HepG2 (cell line): ENCODE measurements around the gene TRPV2. TPM values are rescaled to one million over a fixed set of nuclear protein-coding genes. Genes with fewer than 3 reads are reported as not detected.

Experiments
- ATAC-seq: fragments of 200-7000 bp; cut with Tn5 transposase; 3 replicates; pipeline ENCODE4 v1.9.1; 2020; ENCODE audit warnings: mild to moderate bottlenecking, moderate library complexity
- BruUV-seq: library from RNA; stranded (reverse); fragments of 400-500 nt; replicated peaks from 2 replicates; lab custom pipeline; 2021; lab: Mats Ljungman, UMichigan
- CTCF ChIA-PET: fragments of 300-600 bp; formaldehyde crosslinking; extraction: SDS; loops from one replicate; lab custom pipeline; 2021; ENCODE audit warnings: low total read pairs, inconsistent platforms, low intra/inter-chr PET ratio; lab: Yijun Ruan, JAX
- POLR2A ChIA-PET: fragments of 350-600 bp; sonication (Branson Sonifier 250); formaldehyde crosslinking; loops from one replicate; lab custom pipeline; 2020; ENCODE audit warnings: antibody characterized with exemption, inconsistent platforms; lab: Yijun Ruan, JAX
- DNase-seq: peaks from one replicate; pipeline ENCODE4 v3.0.0-alpha.2; 2015; ENCODE audit warnings: low spot score
- FAIRE-seq: peaks from 3 replicates; lab custom pipeline; 2011; peaks lifted over from hg19 to GRCh38; lab: Jason Lieb, UNC
- H2AFZ ChIP-seq: one replicate; pipeline ENCODE4 v1.6.1; 2011; ENCODE audit warnings: low read length, inconsistent platforms
- H3K27ac ChIP-seq: fragments of 300-600 bp; 3 replicates; pipeline ENCODE4 v1.8.0; 2011; ENCODE audit warnings: mixed run types, mild to moderate bottlenecking, mixed read lengths, low read length, inconsistent platforms; ENCODE audit not compliant: insufficient read depth; ENCODE audit errors: extremely low read length
- H3K27me3 ChIP-seq, 2 experiments: fragments of 200-600 bp in 1 of 2; 2 replicates in 1 of 2; 3 replicates in 1 of 2; pipeline versions ENCODE4 v1.6.0 to v1.8.0; 2011; ENCODE audit warnings: low read length in 2 of 2, mild to moderate bottlenecking in 2 of 2, moderate library complexity in 2 of 2, inconsistent platforms in 1 of 2; ENCODE audit not compliant: insufficient read depth in 2 of 2, control insufficient read depth in 1 of 2
- H3K36me3 ChIP-seq, 2 experiments: fragments of 200-600 bp in 1 of 2; replicated peaks in 1 of 2; 2 replicates in 1 of 2; 3 replicates in 1 of 2; pipeline versions ENCODE4 v1.5.1 to v1.8.0; 2011; ENCODE audit warnings: low read length in 2 of 2, inconsistent platforms in 1 of 2; ENCODE audit not compliant: insufficient read depth in 2 of 2, control insufficient read depth in 1 of 2
- H3K4me1 ChIP-seq: 2 replicates; pipeline ENCODE4 v1.5.1; 2012; ENCODE audit warnings: low read length, inconsistent platforms; ENCODE audit not compliant: insufficient read depth
- H3K4me2 ChIP-seq: 2 replicates; pipeline ENCODE4 v1.6.0; 2011; ENCODE audit warnings: low read depth, low read length, inconsistent platforms
- H3K4me3 ChIP-seq, 3 experiments: fragments of 200-600 bp in 1 of 3; sonication (generic), shearing (Covaris generic) in 1 of 3; replicated peaks in 1 of 3; 2 replicates each; pipeline ENCODE4 v1.5.1; 2011 to 2016; ENCODE audit warnings: low read length in 3 of 3, inconsistent platforms in 2 of 3, low read depth in 2 of 3, mild to moderate bottlenecking in 2 of 3, control low read depth in 1 of 3, mixed read lengths in 1 of 3; ENCODE audit not compliant: insufficient read depth in 1 of 3
- H3K79me2 ChIP-seq: one replicate; pipeline ENCODE4 v1.6.1; 2011; ENCODE audit warnings: low read length, inconsistent platforms; ENCODE audit not compliant: insufficient read depth
- H3K9ac ChIP-seq: 2 replicates; pipeline ENCODE4 v1.6.0; 2011; ENCODE audit warnings: mild to moderate bottlenecking, low read depth, low read length, inconsistent platforms; ENCODE audit not compliant: insufficient read depth
- H3K9me3 ChIP-seq: 2 replicates; pipeline ENCODE4 v1.5.1; 2012; ENCODE audit warnings: mild to moderate bottlenecking, low read length
- H4K20me1 ChIP-seq: 2 replicates; pipeline ENCODE4 v1.6.0; 2011; ENCODE audit warnings: inconsistent platforms, mild to moderate bottlenecking, low read length, moderate library complexity; ENCODE audit not compliant: insufficient read depth
- KAT2B ChIP-seq: fragments of 150-350 bp; IDR thresholded peaks from 2 replicates; pipeline ENCODE4 v1.6.1; 2014; ENCODE audit warnings: low read depth, low read length, borderline replicate concordance
- ZBTB14 ChIP-seq: sonication (generic); formaldehyde crosslinking; IDR thresholded peaks from 2 replicates; pipeline ENCODE4 v1.4.0; 2020; ENCODE audit warnings: missing genetic modification reagents
- ZBTB33 ChIP-seq: sonication (generic); formaldehyde crosslinking; IDR thresholded peaks from 2 replicates; pipeline ENCODE4 v1.4.0; 2020; ENCODE audit warnings: missing genetic modification reagents
- ZBTB43 ChIP-seq: sonication (generic); formaldehyde crosslinking; conservative IDR thresholded peaks from 2 replicates; pipeline ENCODE4 v1.4.0; 2020; ENCODE audit warnings: missing genetic modification reagents
- ZFP90 ChIP-seq: sonication (generic); formaldehyde crosslinking; IDR thresholded peaks from 2 replicates; pipeline ENCODE4 v1.8.0; 2022; ENCODE audit warnings: missing genetic modification reagents, mild to moderate bottlenecking, inconsistent platforms, borderline replicate concordance
- ZNF432 ChIP-seq: sonication (generic); formaldehyde crosslinking; IDR thresholded peaks from 2 replicates; pipeline ENCODE4 v1.5.0; 2020; ENCODE audit warnings: missing genetic modification reagents, mild to moderate bottlenecking, borderline replicate concordance
- ZNF609 ChIP-seq: sonication (generic); formaldehyde crosslinking; IDR thresholded peaks from 2 replicates; pipeline ENCODE4 v1.4.0; 2020; ENCODE audit warnings: mild to moderate bottlenecking, missing genetic modification reagents, borderline replicate concordance
- ZNF800 ChIP-seq: sonication (generic); formaldehyde crosslinking; IDR thresholded peaks from 2 replicates; pipeline ENCODE4 v1.4.0; 2020; ENCODE audit warnings: missing genetic modification reagents
- WGBS: methylation state at CpG from one replicate; pipeline ENCODE4 v1.1.6; 2017; ENCODE audit warnings: low lambda C conversion rate; 5-methylcytosine and 5-hydroxymethylcytosine counted together
- in situ Hi-C: cut with HindIII; loops from 2 replicates; pipeline ENCODE4 v1.10.0; 2017; ENCODE audit warnings: low pct_unique_long_range_greater_than_20kb; ENCODE audit not compliant: extremely low pct_ligation_motif_present
- intact Hi-C: fragments of 100-400 bp; cut with micrococcal nuclease; formaldehyde crosslinking; loops from one replicate; pipeline ENCODE4 v1.10.0; 2022; ENCODE audit not compliant: unreplicated experiment
- polyA plus RNA-seq, 8 experiments: library from polyadenylated mRNA; depleted of rRNA in 3 of 8; stranded (reverse) in 7 of 8; unstranded in 1 of 8; fragments of >200 nt; fragmentation: Illumina TruSeq in 4 of 8; extraction: Trizol in 4 of 8; gene quantifications; 2 replicates each; pipeline versions ENCODE4 v1.2.1 to v1.2.3, GENCODE V29; 2011 to 2016; ENCODE audit warnings: low read depth in 4 of 8, missing spikeins in 1 of 8, mixed read lengths in 1 of 8; ENCODE audit not compliant: insufficient read depth in 1 of 8
- total RNA-seq, 5 experiments: library from RNA; depleted of rRNA; stranded (reverse); fragments of >200 nt; fragmentation: Illumina TruSeq; extraction: Trizol; gene quantifications; 2 replicates each; pipeline ENCODE4 v1.2.3, GENCODE V29; 2016; ENCODE audit warnings: low read depth in 1 of 5

The TRPV2 gene
- total and polyA plus RNA-seq, 2 of the 13 experiments (the other 11 are each of a cell fraction or from before 2014, with no cell fraction given), result 13.6 to 21.3 TPM

- under 1% methylated on average over 34 of the region's 67 CpGs for WGBS
- Histone ChIP-seq H3K9ac (peak within 1 kb of the TSS; percentile 94), H3K36me3 (peaks cover 7 to 11% of the 10 kb centered on the region in 2 experiments; a peak in 3 of 5 replicates), H3K27me3 (no peaks in the 10 kb centered on the region; a peak in 1 of 5 replicates), H3K27ac (peak within 1 kb of the TSS; percentile 92), H3K4me3 (peak within 1 kb of the TSS; percentile 77 to 97 (median 86)), H3K79me2 (peaks cover 18% of the 10 kb centered on the region), H3K9me3 (no peaks in the 10 kb centered on the region), H3K4me2 (peak within 1 kb of the TSS; percentile 98), H4K20me1 (peaks cover 21% of the 10 kb centered on the region), H3K4me1 (peaks cover 66% of the 10 kb centered on the region), H2AFZ (peak within 1 kb of the TSS; percentile 98)
- intact Hi-C loops (no loop called here), in situ Hi-C loops (loop anchor here (5.0 kb wide), 1 partner anchor 36 kb away; the partner anchor contains the start of gene TRPV2)
- no TSS peak for BruUV-seq
- CTCF ChIA-PET, result no interaction called here
- peak; percentile 94 for DNase-seq
- POLR2A ChIA-PET, result interaction anchor here (0.6 to 2.4 kb wide), 37 partner anchors 9 to 661 kb away, joined by 3 to 45 read pairs (median 5); partner anchors contain the start of genes CENPV, NCOR1 and TRPV2
- ATAC-seq, result peak; percentile 90
- peak; percentile 87 for FAIRE-seq
- TF ChIP-seq ZNF800 (CRISPR knock-in tag), result no peak; the same call in 1 of the 2 replicates
- TF ChIP-seq ZBTB14, result no peak
- no peak for TF ChIP-seq ZBTB33 (CRISPR knock-in tag)
- no peak for TF ChIP-seq ZBTB43 (CRISPR knock-in tag)
- no peak for TF ChIP-seq KAT2B
- no peak for TF ChIP-seq ZNF609 (CRISPR knock-in tag)
- TF ChIP-seq ZNF432 (CRISPR knock-in tag), result no peak
- no peak for TF ChIP-seq ZFP90 (CRISPR knock-in tag)
These were observed 34.5 kb upstream of the TRPV2 start, which contains the start of gene UBB for GRCh38 chr17:16380640-16381495. Gene UBB (plus strand): TSS chr17:16381091. CDS start chr17:16381908, 817 bp downstream.
